ENCODE measurements around the gene ADAM22.

The ADAM22 gene

GRCh38 chr7:88089561-88089960 lies 155.5 kb downstream of the ADAM22 start:
- TF ChIP-seq CTCF (IDR thresholded peaks at IDR 0.05; ENCODE audit: borderline replicate concordance, control extremely low read depth, extremely low read depth, insufficient read depth, missing control alignments), result no peak
- in situ Hi-C loops (cut with MboI; ENCODE audit: low sequenced_read_pairs, unreplicated experiment), result no loop called here
- no peak for DNase-seq (ENCODE audit: low spot score)

GRCh38 chr7:88090240-88090639 lies 156.2 kb downstream of the ADAM22 start:
- DNase-seq (ENCODE audit: low spot score), result no peak
- in situ Hi-C loops (cut with MboI; ENCODE audit: low sequenced_read_pairs, unreplicated experiment), result no loop called here
- TF ChIP-seq CTCF (IDR thresholded peaks at IDR 0.05; ENCODE audit: borderline replicate concordance, control extremely low read depth, extremely low read depth, insufficient read depth, missing control alignments), result no peak

- in situ Hi-C loops (cut with MboI; ENCODE audit: low sequenced_read_pairs, unreplicated experiment), result no loop called here
- no peak for TF ChIP-seq CTCF (IDR thresholded peaks at IDR 0.05; ENCODE audit: borderline replicate concordance, control extremely low read depth, extremely low read depth, insufficient read depth, missing control alignments)
- no peak for DNase-seq (ENCODE audit: low spot score)
These were observed 156.6 kb downstream of the ADAM22 start for GRCh38 chr7:88090671-88091070.

GRCh38 chr7:88091988-88092675 lies 158.1 kb downstream of the ADAM22 start:
- in situ Hi-C loops (cut with MboI; ENCODE audit: low sequenced_read_pairs, unreplicated experiment), result no loop called here

GRCh38 chr7:88092676-88092999 lies 158.6 kb downstream of the ADAM22 start:
- in situ Hi-C loops (cut with MboI; ENCODE audit: low sequenced_read_pairs, unreplicated experiment), result no loop called here
- DNase-seq (ENCODE audit: low spot score), result no peak
- no peak for TF ChIP-seq CTCF (IDR thresholded peaks at IDR 0.05; ENCODE audit: borderline replicate concordance, control extremely low read depth, extremely low read depth, insufficient read depth, missing control alignments)

More at GRCh38 chr7:88091988-88092675, 158.1 kb downstream of the ADAM22 start:
- no peak for TF ChIP-seq CTCF (IDR thresholded peaks at IDR 0.05; ENCODE audit: borderline replicate concordance, control extremely low read depth, extremely low read depth, insufficient read depth, missing control alignments)
- no peak for DNase-seq (ENCODE audit: low spot score)

- DNase-seq (ENCODE audit: low spot score), result no peak
- in situ Hi-C loops (cut with MboI; ENCODE audit: low sequenced_read_pairs, unreplicated experiment), result loop anchor here (10.0 kb wide), 1 partner anchor 297 kb away; no protein-coding TSS in a partner anchor
- TF ChIP-seq CTCF (IDR thresholded peaks at IDR 0.05; ENCODE audit: borderline replicate concordance, control extremely low read depth, extremely low read depth, insufficient read depth, missing control alignments), result no peak
These were observed 167.7 kb downstream of the ADAM22 start for GRCh38 chr7:88101769-88102168.

Data from GM13976 (cell line).